Measurements from ENCODE around the gene SEMA3F.

Gene SEMA3F

GRCh38 chr3:50156549-50157493 is 1.7 kb downstream of the SEMA3F start:
- DNase-seq = no peak

GRCh38 chr3:50157827-50158529 is 2.9 kb downstream of the SEMA3F start:
- DNase-seq = no peak

- DNase-seq = no peak
Observed at GRCh38 chr3:50158530-50159146, 3.5 kb downstream of the SEMA3F start.

GRCh38 chr3:50160561-50160983 is 5.4 kb downstream of the SEMA3F start:
- DNase-seq = no peak

GRCh38 chr3:50161320-50161719 is 6.2 kb downstream of the SEMA3F start:
- DNase-seq = no peak

- no peak for DNase-seq
Observed at GRCh38 chr3:50162034-50162883, 7.1 kb downstream of the SEMA3F start.

- DNase-seq = no peak
Observed at GRCh38 chr3:50163572-50164455, 8.7 kb downstream of the SEMA3F start.

GRCh38 chr3:50164481-50164880 is 9.4 kb downstream of the SEMA3F start:
- DNase-seq = no peak

GRCh38 chr3:50164984-50165909 is 10.1 kb downstream of the SEMA3F start:
- no peak for DNase-seq

- DNase-seq = no peak
Observed at GRCh38 chr3:50165910-50166538, 10.9 kb downstream of the SEMA3F start.

- DNase-seq = no peak
Observed at GRCh38 chr3:50166620-50167019, 11.5 kb downstream of the SEMA3F start.

GRCh38 chr3:50167069-50167840 is 12.1 kb downstream of the SEMA3F start:
- DNase-seq = no peak

GRCh38 chr3:50167841-50168209 is 12.7 kb downstream of the SEMA3F start:
- DNase-seq = no peak

- DNase-seq = no peak
Observed at GRCh38 chr3:50168388-50168787, 13.3 kb downstream of the SEMA3F start.

GRCh38 chr3:50168791-50169190 is 13.7 kb downstream of the SEMA3F start:
- DNase-seq = no peak

- no peak for DNase-seq
Observed at GRCh38 chr3:50169232-50169832, 14.2 kb downstream of the SEMA3F start.

- no peak for DNase-seq
Observed at GRCh38 chr3:50169858-50170257, 14.7 kb downstream of the SEMA3F start.

GRCh38 chr3:50170689-50171088 is 15.6 kb downstream of the SEMA3F start:
- DNase-seq = no peak
